Neural progenitor cell (in vitro differentiated cells): Measurements from ENCODE around the gene C17orf114.

Source experiments
- DNase-seq: peaks from one replicate; pipeline ENCODE4 v3.0.0-alpha.2; 2016; ENCODE audit warnings: low spot score
- H2AFZ ChIP-seq: fragments of 200-600 bp; sonication (generic); replicated peaks from 2 replicates; pipeline ENCODE4 v1.6.1; 2016; ENCODE audit warnings: antibody characterized with exemption
- H3F3A ChIP-seq: fragments of 200-600 bp; sonication (generic); 2 replicates; pipeline ENCODE4 v1.6.1; 2016; ENCODE audit warnings: antibody characterized with exemption, low read depth
- H3K27ac ChIP-seq: fragments of 200-600 bp; sonication (generic); 2 replicates; pipeline ENCODE4 v1.5.1; 2016; ENCODE audit warnings: mild to moderate bottlenecking
- H3K27me3 ChIP-seq: fragments of 200-600 bp; sonication (generic); 2 replicates; pipeline ENCODE4 v1.6.1; 2016; ENCODE audit warnings: mild to moderate bottlenecking, moderate library complexity
- H3K36me3 ChIP-seq: fragments of 200-600 bp; sonication (generic); 2 replicates; pipeline ENCODE4 v1.5.1; 2016
- H3K4me1 ChIP-seq: fragments of 200-600 bp; sonication (generic); 2 replicates; pipeline ENCODE4 v1.6.1; 2016; ENCODE audit warnings: mixed run types
- H3K4me2 ChIP-seq: fragments of 200-600 bp; sonication (generic); 2 replicates; pipeline ENCODE4 v1.6.1; 2016
- H3K4me3 ChIP-seq: fragments of 200-600 bp; sonication (generic); 2 replicates; pipeline ENCODE4 v1.5.1; 2016
- H3K79me2 ChIP-seq: fragments of 200-600 bp; sonication (generic); 2 replicates; pipeline ENCODE4 v1.6.1; 2016; ENCODE audit warnings: low read depth
- H3K9ac ChIP-seq: fragments of 200-600 bp; sonication (generic); 2 replicates; pipeline ENCODE4 v1.6.1; 2016
- H3K9me3 ChIP-seq: fragments of 200-600 bp; sonication (generic); 2 replicates; pipeline ENCODE4 v1.5.1; 2016; ENCODE audit warnings: low read depth
- H4K20me1 ChIP-seq: fragments of 200-600 bp; sonication (generic); 2 replicates; pipeline ENCODE4 v1.6.1; 2016; ENCODE audit warnings: low read depth
- H3K27ac Mint-ChIP-seq: 3 replicates; pipeline ENCODE4 v1.8.0; 2021; ENCODE audit warnings: mixed read lengths
- H3K27me3 Mint-ChIP-seq: 2 replicates; pipeline ENCODE4 v1.8.0; 2022; ENCODE audit warnings: low read depth, mild to moderate bottlenecking, inconsistent platforms, moderate library complexity, mixed read lengths; ENCODE audit not compliant: insufficient read depth
- H3K36me3 Mint-ChIP-seq: 3 replicates; pipeline ENCODE4 v1.8.0; 2021; ENCODE audit warnings: mixed read lengths
- H3K4me1 Mint-ChIP-seq: 3 replicates; pipeline ENCODE4 v1.8.0; 2021; ENCODE audit warnings: mixed read lengths
- H3K4me3 Mint-ChIP-seq: 3 replicates; pipeline ENCODE4 v1.8.0; 2021; ENCODE audit warnings: mild to moderate bottlenecking, moderate library complexity, mixed read lengths
- H3K9me3 Mint-ChIP-seq: 3 replicates; pipeline ENCODE4 v1.8.0; 2020; ENCODE audit warnings: mixed read lengths
- CTCF ChIP-seq: fragments of 200-600 bp; sonication (generic); IDR thresholded peaks from 2 replicates; pipeline ENCODE4 v1.5.1; 2017; ENCODE audit warnings: antibody characterized with exemption, mild to moderate bottlenecking
- EZH2 ChIP-seq: fragments of 200-600 bp; sonication (generic); IDR thresholded peaks from 2 replicates; pipeline ENCODE4 v1.6.1; 2017; ENCODE audit warnings: antibody characterized with exemption, mild to moderate bottlenecking, moderate library complexity
- EZH2phosphoT487 ChIP-seq: fragments of 200-600 bp; sonication (generic); IDR thresholded peaks from 2 replicates; pipeline ENCODE4 v1.6.1; 2017; ENCODE audit warnings: antibody characterized with exemption

The C17orf114 gene

GRCh38 chr17:4780325-4780955 is 21.7 kb downstream of the C17orf114 start:
- H3K27me3 Mint-ChIP-seq, result peaks cover 9% of the 10 kb centered on the region
- no peaks in the 10 kb centered on the region for H3K4me1 Mint-ChIP-seq
- no peaks in the 10 kb centered on the region for H3K79me2 ChIP-seq
- H3K27ac ChIP-seq, result no peak overlapping the region
- no peak overlapping the region for H3K9ac ChIP-seq
- DNase-seq, result no peak
- no peak overlapping the region for H3K4me3 ChIP-seq
- H4K20me1 ChIP-seq, result no peaks in the 10 kb centered on the region
- no peak overlapping the region for H3K4me3 Mint-ChIP-seq
- H3K9me3 Mint-ChIP-seq, result no peaks in the 10 kb centered on the region
- no peaks in the 10 kb centered on the region for H3K4me1 ChIP-seq
- no peak overlapping the region for H3K27ac Mint-ChIP-seq
- H3K27me3 ChIP-seq, result peaks cover 39% of the 10 kb centered on the region
- H3K36me3 Mint-ChIP-seq, result no peaks in the 10 kb centered on the region
- H3K36me3 ChIP-seq, result no peaks in the 10 kb centered on the region
- no peaks in the 10 kb centered on the region for H3K9me3 ChIP-seq
- no peaks in the 10 kb centered on the region for H3F3A ChIP-seq
- H3K4me2 ChIP-seq, result no peak overlapping the region
- H2AFZ ChIP-seq, result no peak overlapping the region
- TF ChIP-seq CTCF, result no peak
- no peak for TF ChIP-seq EZH2phosphoT487

GRCh38 chr17:4777969-4778760 is 24.0 kb downstream of the C17orf114 start:
- TF ChIP-seq CTCF (no peak), EZH2phosphoT487 (no peak), EZH2 (no peak)
- Histone ChIP-seq H2AFZ (no peak overlapping the region), H3K4me2 (no peak overlapping the region), H3K4me1 (no peaks in the 10 kb centered on the region), H3K4me3 (no peak overlapping the region), H4K20me1 (no peaks in the 10 kb centered on the region), H3F3A (no peaks in the 10 kb centered on the region), H3K36me3 (no peaks in the 10 kb centered on the region), H3K27ac (no peak overlapping the region), H3K9ac (no peak overlapping the region), H3K27me3 (peaks cover 20% of the 10 kb centered on the region), H3K9me3 (no peaks in the 10 kb centered on the region), H3K79me2 (no peaks in the 10 kb centered on the region)
- Mint-ChIP-seq H3K4me3 (no peak overlapping the region), H3K9me3 (no peaks in the 10 kb centered on the region), H3K27ac (no peak overlapping the region), H3K27me3 (peaks cover 9% of the 10 kb centered on the region), H3K36me3 (no peaks in the 10 kb centered on the region), H3K4me1 (no peaks in the 10 kb centered on the region)
- no peak for DNase-seq

DNA sequence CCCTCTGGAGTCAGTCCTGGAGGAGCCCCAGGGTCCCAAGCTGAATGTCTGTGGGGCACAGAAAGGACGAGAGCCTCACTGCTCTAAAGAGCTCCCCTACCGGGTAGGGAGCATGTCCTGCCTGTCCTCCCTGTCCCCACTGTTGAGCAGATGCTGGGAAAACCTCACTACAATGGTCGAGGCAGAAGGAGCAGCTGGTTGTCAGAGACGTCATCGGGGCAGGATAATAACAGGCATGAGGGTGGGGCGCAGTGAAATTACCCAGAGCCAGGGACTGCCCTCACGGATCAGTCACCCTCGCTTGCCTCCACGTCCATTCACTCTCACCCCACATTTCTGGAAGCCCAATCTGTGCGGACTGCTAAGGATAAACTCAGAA is 29.9 kb downstream of the C17orf114 start:
- H3K4me1 Mint-ChIP-seq, result no peaks in the 10 kb centered on the region
- H3K4me3 Mint-ChIP-seq, result no peak overlapping the region
- no peaks in the 10 kb centered on the region for H3K9me3 Mint-ChIP-seq
- no peaks in the 10 kb centered on the region for H3K9me3 ChIP-seq
- H3K4me2 ChIP-seq, result no peak overlapping the region
- no peak overlapping the region for H3K27ac ChIP-seq
- no peak overlapping the region for H3K4me3 ChIP-seq
- H3K4me1 ChIP-seq, result no peaks in the 10 kb centered on the region
- no peaks in the 10 kb centered on the region for H4K20me1 ChIP-seq
- no peaks in the 10 kb centered on the region for H3K36me3 Mint-ChIP-seq
- H3K27me3 ChIP-seq, result no peaks in the 10 kb centered on the region
- no peak for DNase-seq
- TF ChIP-seq EZH2 (no peak), CTCF (no peak), EZH2phosphoT487 (no peak)
- no peaks in the 10 kb centered on the region for H3K79me2 ChIP-seq
- H3K27ac Mint-ChIP-seq, result no peak overlapping the region
- H2AFZ ChIP-seq, result no peak overlapping the region
- peaks cover 9% of the 10 kb centered on the region for H3K27me3 Mint-ChIP-seq
- H3K9ac ChIP-seq, result no peak overlapping the region
- H3F3A ChIP-seq, result no peaks in the 10 kb centered on the region
- H3K36me3 ChIP-seq, result no peaks in the 10 kb centered on the region
